ENCODE results near the gene LAIR2. TPM values are rescaled to one million over a fixed set of nuclear protein-coding genes. Genes with fewer than 3 reads are reported as not detected.

The LAIR2 gene
- total RNA-seq, 4 donors from 2014 or later, result not detected

- no peak for TF ChIP-seq CTCF (IDR thresholded peaks at IDR 0.05; ENCODE audit: low read depth)
Measured at GRCh38 chr19:54489341-54489740, 13.3 kb upstream of the LAIR2 start.

DNA sequence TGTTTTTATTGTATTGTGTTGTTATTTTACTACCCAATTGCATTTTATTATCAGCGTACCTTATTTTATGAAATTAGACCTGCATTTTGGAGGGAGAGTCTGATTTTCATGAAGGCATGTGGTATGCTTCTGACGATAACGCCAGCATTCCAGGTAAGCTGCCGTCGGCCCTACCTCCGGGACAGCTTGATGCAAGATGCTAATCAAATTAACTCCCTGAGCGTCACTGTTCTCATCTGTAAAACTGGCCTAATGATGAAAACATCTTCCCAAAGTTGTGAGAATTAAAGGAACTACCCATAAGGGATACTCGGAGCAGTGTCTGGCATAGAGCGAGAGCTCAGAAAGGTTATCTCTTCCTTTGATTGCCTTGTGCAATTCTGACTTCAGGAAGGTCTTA lies 12.9 kb upstream of the LAIR2 start:
- no peak for TF ChIP-seq CTCF (IDR thresholded peaks at IDR 0.05; ENCODE audit: low read depth)

DNA sequence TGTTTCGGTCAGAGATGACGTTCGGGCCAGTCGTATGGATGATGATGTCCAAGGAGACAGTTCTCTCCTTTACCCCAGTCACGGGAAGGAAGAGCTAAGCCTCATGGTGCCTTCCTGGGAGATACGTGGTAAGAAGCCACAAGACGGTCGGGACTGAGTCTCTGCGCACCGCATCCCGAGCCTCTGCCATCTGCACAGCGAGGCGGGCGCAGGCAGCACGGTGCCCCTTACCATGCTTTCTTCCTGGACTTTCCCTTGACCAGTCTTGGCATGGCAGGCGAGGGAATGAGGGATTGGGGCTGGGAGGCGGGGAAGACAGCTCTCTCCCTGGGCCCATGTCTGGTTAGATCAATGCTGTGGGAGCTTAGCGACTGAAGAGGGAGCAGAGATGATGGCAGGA lies 10.1 kb upstream of the LAIR2 start:
- TF ChIP-seq CTCF (IDR thresholded peaks at IDR 0.05; ENCODE audit: low read depth), result no peak

- TF ChIP-seq CTCF (IDR thresholded peaks at IDR 0.05; ENCODE audit: low read depth), result no peak
Measured at GRCh38 chr19:54493967-54494585, 8.6 kb upstream of the LAIR2 start.

DNA sequence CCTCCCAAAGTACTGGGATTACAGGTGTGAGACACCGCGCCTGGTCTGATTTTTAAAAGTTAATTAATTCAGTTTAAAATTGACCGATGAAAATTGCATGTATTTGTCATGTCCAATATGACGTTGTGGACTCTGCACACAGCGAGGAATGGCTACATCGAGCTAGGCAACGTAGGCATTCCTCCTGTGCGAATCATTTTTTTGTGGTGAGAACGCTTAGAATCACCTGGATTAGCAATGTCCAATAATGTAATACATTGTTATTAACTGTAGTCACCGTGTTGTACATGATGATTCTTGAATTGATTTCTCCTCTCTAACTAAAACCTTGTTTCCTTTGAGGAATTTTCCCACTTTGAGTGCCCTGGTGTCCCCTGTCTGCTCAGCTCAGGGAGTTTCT lies 3.4 kb downstream of the LAIR2 start:
- no peak for TF ChIP-seq CTCF (IDR thresholded peaks at IDR 0.05; ENCODE audit: low read depth)

DNA sequence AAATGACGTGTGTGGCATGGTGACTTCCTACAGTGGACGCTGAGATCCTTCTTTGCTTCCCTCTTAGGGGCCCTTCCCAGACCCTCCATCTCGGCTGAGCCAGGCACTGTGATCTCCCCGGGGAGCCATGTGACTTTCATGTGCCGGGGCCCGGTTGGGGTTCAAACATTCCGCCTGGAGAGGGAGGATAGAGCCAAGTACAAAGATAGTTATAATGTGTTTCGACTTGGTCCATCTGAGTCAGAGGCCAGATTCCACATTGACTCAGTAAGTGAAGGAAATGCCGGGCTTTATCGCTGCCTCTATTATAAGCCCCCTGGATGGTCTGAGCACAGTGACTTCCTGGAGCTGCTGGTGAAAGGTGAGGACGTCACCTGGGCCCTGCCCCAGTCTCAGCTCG lies 5.2 kb downstream of the LAIR2 start:
- TF ChIP-seq CTCF (IDR thresholded peaks at IDR 0.05; ENCODE audit: low read depth), result no peak

- TF ChIP-seq CTCF (IDR thresholded peaks at IDR 0.05; ENCODE audit: low read depth), result no peak
Measured at GRCh38 chr19:54515156-54515555, 12.5 kb downstream of the LAIR2 start.
